Stimulated activated CD8-positive, alpha-beta memory T cell treated with anti-CD3 and anti-CD28 coated beads, Interleukin-15, amount 100 ng/mL, for 24 hours (primary cell): Measurements from ENCODE around the gene PIGH.
"Not testable (repeated sequence)": the region's sequence is repeated elsewhere in the genome, so short reads cannot be mapped to it uniquely, and the experiment has no call there.

Experiments
- DNase-seq: peaks from one replicate; pipeline ENCODE4 v3.0.0-alpha.2; 2020; ENCODE audit warnings: low read depth

The PIGH gene, protein sequence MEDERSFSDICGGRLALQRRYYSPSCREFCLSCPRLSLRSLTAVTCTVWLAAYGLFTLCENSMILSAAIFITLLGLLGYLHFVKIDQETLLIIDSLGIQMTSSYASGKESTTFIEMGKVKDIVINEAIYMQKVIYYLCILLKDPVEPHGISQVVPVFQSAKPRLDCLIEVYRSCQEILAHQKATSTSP

DNA sequence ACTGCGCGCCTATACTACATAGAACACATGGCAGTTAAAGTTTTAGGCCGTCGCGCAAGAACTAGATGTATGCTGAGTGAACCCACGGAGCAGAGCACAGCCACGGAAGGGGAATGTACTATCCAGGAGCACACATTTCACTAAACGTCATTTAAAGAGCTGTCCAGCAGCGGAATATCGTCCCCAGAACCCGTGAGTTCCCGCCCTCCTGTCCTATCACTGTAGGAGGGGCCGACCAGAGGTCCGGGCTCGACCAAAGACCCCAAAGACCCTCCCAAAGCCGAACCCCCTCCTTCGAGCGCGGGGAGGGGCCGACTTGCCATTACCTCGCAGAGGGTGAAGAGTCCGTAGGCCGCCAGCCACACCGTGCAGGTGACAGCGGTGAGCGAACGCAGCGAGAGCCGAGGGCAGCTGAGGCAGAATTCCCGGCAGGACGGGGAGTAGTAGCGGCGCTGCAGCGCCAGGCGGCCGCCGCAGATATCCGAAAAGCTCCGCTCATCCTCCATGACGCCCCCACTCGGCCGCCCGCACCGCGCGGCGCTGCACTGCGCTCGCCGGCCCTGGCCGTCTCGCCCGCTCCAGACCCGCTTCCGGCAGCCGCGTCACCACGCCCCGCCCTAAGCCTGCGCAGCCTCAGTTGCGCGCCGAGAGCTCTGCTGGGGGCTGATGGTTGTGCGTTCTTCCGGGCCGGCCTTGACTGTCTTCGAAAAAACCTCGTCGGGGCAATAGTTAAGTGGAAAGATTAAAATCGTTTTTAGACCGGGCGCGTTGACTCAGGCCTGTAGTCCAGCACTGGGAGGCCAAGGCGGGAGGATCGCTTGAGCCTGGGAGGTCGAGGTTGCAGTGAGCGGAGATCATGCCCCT is at the start of gene PIGH:
Gene PIGH, minus strand, starts transcription at position 571 of the 864 bp plus-strand sequence. Its CDS starts 65 bp downstream, at position 506.
- peak; percentile 89 for DNase-seq

DNA sequence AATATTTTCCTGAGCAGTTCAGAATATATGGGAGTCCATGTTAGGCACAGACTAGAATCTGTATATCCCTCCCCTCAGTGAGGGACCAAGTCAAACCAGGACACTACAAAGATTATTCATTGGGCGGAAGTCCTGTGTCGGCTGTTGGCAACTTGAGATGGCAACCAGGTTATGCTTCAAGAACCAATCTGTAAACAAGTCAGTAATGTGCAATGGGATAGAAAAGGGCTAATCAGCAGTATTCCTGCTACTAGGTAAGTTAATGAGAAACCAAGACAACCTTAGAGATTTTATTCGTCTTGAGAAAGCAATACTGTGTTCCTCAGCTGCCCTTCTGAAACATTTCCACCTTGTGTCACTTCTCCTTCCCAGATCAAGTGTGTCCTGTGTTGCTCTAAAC is 46.1 kb upstream of the PIGH start:
- DNase-seq, result no peak

DNA sequence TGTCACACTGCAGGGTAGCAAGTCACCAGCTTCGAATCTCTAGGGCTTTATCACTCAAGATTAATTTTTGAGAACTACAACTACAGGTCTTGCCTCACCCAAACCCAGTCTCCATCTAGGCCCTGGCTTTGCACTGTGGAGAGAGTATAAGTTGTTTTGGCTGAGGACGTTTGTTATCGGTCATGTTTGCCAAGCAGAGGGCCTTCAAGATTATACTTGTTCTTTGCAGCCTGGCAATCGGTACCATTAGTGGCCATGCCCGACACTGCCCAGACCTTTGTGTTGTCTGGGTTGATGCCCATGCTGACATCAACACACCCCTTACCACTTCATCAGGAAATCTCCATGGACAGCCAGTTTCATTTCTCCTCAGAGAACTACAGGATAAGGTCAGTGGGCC is 45.3 kb upstream of the PIGH start:
- DNase-seq, result no peak

DNA sequence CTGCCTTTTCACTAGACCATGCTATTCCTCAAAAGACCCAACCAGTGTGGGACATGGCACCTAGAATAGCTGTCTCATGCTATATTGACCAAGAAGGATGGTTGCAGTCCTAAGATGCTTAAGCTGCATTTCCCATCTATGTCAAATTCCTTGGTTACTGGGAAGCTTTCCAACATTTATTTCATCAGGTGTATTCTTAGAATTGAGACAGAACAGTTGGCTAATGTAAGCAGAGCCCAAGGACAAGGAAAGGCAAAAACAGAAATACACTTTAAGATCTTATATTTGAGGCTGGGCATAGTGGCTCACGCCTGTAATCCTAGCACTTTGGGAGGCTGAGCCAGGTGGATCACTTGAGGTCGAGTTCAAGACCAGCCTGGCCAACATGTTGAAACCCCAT is 44.4 kb upstream of the PIGH start:
- no peak for DNase-seq

DNA sequence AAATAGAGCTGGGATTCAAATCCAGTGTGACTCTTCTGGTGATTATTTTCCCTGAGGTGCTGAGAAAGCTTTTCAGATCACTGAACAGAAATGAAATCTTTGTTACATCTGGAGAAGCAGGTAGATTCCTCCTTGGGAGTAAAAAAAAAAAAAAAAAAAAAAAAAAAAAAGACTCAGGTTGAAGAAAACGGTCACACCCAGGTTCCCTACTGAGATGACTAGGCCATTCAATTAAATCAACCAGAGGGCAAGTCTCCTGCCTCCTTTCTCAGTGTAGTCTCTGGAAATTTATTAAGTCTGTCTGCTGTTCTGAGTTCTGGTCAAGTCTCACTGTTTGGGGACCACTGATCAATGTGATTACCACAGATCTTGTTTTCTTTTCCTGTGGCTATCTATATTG is 43.6 kb upstream of the PIGH start:
- no peak for DNase-seq

DNA sequence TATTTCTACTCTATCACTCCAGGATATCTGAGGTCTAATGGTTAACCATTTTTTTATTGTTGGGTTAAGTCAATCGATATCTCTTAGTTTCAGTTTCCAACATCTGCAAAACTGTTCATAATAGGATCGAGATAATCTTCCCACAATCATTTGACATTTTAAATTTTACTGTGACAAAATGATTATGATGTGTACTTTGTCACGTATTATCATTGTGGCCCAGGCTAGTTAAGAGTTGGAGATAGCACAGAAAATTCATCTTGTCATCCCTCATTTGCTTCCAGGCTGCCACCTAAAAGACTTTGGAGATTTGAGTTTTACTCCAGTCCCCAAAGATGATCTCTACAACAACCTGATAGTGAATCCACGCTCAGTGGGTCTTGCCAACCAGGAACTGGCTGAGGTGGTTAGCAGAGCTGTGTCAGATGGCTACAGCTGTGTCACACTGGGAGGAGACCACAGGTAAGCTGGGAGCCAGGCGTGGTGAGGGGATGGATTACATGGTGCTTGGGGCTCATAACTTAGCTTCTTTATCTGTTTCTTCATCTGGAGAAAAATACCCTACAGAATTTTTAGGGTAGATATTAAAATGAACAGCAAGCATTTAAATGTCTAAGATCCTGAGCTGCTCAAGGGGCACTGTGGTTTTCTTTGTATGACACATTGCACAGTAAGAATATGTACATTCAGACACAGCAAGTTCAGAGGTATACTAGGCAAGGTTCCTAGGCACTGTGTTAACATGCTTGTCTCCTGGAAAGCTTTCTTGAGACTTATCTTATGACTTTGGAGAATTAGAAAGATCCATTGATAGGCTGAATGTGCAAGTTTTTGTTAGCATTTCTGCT is 42.1 kb upstream of the PIGH start:
- no peak for DNase-seq

DNA sequence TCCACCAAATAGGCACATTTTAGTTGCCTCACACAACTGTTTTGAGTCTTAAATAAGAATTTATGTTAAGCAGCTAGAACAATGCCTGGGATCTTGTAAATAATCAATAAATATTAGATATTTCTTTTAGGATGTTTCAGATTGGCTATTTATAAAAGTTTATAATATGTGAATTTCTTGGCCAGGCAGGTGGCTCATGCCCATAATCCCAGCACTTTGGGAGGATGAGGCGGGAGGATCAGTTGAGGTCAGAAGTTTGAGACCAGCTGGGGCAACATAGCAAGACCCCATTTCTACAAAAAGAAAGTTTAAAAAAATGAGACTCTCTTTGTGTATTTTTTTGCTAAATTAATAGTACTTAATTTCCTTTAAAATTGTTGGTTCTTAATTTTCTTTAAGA is 41.4 kb upstream of the PIGH start:
- DNase-seq, result no peak

DNA sequence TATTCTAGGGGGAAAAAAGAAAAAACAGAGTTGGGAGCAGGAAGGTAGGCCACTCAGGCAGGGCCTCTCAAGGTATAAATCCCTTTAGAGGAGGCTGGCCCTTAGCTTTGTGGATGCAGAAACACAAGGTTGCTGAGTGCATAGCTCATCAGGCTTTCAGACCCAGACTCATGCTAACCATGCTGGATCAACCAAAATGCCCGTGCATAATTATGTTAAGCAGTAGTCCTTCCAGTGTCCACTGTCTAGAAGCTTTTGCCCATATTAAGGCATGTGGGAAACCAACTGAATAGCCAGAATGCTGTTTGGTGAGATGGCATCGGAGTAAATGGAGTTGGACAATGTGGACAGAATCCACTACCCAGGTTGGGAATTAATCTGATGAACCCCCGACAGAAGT is 38.6 kb upstream of the PIGH start:
- DNase-seq, result no peak

DNA sequence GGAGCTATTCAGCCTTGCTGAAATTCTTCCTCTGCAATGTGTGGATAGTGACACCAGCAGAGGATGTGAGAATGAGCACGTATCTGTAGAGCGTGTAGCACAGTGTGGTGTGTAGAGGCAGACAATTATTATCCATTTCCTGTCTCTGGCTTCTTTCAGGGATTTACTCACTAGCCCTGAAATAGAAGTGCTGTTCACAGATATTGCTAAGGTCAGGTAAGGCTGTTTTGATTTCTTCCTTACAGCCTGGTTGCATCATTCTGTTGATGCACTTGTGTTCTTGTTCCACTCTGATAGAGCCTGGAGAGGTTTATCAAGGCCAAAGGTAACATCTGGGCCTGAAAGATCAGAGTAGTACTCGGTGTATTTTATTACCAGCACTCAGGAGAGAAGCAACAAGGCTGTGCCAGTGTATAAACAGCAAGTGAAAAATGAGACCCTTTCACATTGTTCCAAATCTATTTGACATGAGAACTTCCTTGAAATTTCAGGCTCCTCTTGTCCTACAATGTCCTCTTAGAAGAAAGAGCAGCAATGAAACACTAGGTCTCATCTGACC is 36.4 kb upstream of the PIGH start:
- no peak for DNase-seq

DNA sequence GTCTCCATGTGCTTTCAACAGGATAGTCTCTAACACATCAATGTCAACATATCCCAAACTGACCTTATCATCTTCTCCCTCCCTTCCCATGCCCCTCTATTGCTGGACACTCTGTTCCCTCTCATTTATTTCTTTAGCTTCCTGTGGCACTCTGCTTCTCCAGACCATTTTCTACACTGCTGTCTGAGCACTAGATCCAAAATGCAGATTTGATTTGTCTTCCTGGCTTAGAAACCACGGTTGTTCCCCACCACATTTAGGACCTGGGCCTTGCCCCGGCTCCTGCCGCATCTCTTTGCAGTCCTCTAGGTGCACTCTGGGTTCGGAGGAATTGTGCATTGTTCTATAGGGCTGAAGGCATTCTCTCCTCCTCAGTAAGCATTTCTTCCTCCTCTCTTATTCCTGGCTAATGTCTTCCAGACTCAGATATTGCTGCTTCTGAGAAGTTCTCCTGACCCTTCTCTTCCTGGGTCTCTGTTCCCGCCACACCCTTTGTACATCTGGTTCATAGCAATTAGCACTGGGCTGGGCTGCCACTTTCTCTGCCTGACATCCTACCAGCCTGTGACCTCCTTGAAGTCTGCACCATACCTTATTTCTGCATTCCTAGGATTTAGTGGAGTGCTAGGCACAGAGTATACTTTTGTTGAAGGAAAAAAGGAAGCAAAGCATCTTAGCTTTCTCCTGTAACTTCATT is 33.5 kb upstream of the PIGH start:
- no peak for DNase-seq

DNA sequence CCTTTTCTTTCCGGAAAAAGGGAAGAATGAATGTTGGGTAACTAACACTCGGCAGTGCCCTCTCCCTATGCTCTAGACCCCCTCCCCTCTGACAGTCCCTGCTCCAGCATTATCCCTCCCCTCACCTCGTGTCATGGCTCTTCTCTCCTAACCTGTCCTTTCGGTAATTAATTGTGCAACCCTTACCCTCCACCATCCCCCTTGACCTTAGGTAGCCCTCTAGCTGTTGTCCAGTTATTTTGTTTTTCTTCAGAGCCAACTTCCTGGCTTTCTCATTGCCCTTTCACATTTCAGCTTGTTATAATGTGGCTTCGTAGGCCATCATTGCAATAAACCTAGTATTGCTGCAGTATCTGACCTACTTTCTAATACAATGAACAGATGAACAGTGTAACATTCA is 30.9 kb upstream of the PIGH start:
- DNase-seq, result no peak

DNA sequence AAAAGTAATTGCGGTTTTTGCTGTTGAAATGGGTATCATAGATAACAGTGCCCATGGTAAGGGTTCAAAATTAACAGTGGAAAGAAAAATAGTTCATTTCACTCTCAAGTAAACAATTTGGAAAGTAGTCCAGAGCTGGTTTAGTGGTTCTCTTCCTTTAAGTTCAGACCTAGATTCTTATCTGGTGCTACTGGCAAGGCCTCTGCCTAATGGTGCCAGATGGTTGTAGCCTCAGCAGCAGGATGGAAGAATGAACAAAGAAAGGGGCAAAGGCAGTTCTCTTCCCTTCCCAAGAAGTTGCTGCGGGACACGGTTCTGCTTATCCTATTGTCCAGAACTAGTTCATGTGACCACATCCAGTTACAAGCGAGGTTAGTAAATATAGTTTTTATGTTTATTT is 30.1 kb upstream of the PIGH start:
- DNase-seq, result no peak

DNA sequence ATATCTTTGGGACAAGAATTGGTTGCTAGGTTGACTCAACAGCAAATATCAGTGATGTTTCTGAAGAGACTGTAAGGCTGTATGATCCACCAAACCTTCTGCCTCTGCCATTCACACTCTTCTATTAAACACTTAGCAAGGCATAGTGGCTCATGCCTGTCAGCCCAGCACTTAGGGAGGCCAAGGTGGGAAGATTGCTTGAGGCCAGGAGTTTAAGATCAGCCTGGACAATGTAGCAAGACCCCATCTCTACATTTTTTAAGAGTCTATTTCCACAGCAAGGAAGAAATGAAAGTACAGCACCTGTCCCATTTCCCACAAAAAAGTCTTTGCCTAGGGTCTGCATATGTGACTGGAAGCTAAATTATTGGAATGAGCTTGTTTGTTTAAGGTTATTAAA is 27.5 kb upstream of the PIGH start:
- DNase-seq, result no peak

DNA sequence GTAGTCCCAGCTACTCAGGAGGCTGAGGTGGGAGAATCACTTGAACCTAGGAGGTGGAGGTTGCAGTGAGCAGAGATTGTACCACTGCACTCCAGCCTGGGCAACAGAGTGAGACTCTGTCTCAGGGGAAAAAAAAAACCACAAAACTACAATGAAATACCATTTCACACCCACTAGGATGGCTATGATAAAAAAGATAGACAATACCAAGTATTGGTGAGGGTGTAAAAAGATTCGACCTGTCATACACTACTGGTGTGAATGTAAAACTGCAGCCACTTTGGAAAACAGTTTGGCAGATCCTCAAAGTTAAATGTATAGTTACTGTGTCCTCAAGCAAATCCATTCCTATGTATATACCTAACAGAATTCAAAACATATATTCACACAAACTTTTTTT is 26.1 kb upstream of the PIGH start:
- DNase-seq, result not testable (repeated sequence)

DNA sequence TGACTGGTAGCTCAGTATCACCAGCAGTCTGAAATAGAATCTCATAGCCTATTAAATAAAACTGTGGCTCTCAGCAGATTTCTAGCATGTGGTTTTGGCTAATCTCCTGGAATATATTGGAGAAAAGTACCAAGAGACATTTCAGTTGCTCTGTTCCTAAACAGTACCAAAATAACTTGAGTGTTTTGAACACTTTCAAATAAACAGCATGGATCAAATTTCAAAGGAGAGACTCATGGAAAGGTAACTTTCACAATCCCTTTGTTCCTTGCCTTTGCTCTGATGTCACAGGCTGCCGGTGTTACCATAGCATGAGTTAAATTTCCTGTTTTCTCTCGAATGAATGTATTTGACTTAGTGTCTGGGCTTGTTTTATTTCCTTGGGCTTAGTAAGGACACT is 23.0 kb upstream of the PIGH start:
- no peak for DNase-seq

DNA sequence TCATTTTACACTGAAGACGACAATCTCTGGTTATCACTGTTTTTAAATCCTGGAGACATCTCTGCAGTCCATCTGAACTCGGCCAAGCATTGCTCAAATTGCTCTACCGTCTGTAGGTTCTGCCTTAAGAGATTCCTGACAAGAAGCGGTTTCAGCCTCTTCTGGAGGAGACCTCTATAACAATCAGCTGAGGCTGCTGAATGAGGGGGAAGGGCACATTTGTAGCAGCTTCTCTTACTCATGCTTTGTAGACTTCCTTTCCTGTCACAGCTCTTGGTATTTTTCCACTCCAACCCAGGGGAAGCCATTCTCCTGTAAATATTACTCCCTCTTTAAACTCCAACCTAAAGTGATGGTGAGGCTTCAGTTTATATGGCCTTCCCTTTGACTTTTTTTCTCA is 22.6 kb upstream of the PIGH start:
- DNase-seq, result no peak

DNA sequence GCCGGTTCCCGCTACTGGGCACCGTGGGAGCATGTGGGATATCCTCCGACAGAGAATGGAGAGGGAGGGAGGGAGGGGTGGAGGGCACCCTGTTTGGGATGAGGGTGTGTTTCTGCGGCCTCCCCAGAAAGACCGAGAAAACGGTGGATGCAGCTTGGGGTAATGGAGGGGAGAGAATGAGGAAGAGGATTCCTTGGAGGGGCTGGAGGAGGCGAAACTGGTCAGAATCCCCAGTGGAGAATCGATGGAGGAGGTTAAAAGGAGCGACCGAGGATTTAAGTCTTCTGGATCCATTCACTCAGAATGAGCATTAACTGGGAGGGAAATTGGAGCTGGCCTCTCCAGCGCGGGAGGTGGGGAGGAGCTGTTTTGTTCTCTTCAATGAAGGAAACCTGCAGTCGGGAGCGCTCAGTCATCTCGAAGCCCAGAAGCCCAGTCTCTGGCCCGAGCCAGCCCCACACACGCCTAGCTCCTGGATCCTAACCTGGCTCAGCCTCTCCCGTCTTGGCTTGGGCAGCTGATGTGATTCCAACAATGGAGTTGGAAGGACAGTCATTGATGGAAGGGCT is 20.2 kb upstream of the PIGH start:
- no peak for DNase-seq

DNA sequence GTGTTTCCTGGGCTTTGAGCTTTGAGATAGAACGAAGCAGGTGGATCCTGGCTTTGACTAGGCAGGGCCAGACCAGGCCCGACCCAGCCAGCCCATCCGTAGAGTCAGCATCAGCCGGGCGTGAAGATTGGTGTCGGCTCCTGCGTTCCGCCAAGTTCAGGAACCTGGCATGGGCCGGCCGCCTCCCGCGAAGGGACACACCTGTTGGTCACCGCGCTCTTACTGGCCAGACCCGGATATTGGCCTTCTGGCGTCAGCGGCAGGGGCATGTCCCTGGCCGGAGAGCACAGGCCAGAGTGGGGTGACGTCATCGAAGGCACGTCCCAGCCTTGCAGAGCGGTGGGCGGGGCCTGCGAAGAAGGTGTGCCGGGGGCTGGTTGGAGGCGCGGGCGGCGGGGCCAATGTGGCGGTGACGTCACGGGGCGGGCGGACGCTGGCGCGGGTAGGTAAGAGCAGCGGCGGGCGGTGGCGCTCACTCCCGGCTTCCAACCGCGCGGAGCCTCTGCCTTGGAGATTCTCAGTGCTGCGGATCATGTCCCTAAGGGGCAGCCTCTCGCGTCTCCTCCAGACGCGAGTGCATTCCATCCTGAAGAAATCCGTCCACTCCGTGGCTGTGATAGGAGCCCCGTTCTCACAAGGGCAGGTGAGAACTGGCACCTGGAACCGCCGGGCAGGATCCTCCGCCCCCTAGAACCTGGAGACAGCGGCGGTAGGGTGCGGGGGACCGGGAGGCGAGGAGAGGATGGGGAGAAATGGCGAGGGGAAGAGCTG is 19.6 kb upstream of the PIGH start, which contains the start of gene ARG2:
Gene ARG2, plus strand, starts transcription at position 475 of the 771 bp plus-strand sequence. Its CDS starts 58 bp downstream, at position 533.
- peak; percentile 89 for DNase-seq

DNA sequence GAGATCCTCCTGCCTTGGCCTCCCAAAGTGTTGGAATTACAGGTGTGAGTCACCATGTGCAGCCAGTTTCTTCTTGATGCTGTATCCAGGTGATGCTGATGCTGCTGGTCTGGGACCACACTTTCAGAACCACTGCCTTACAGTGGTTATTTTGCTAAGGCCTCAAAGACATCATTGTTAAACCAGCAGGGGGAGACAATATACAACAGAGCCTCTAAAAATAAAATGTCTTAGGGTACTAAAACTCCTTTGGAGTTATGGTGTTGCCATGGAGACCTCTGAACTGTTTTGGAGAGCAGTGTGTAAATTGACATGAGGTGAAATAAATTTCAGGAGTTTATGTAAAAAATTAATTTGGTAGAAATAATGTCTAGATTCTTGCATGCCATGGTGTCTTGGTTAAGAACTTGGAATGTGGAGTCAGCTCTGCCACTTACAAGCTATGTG is 18.6 kb upstream of the PIGH start:
- no peak for DNase-seq

DNA sequence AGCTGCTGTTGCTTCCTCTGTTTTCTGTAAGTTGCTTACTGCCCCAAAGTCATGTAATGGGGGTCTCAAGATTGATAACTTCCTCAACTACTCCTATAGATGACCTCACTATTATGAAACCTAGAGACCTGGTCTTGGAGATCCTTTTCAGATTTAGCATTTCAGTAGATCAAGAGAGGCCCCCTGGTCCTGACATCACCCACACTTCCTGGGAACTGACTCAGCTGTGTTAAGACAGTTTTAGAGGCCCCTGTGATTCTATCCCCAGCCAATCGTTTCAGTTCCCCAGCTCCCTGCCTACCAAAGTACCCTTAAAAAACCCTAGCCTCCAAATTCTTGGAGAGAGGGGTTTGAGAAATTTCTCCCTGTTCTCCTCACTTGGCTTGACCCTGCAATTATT is 10.4 kb upstream of the PIGH start:
- no peak for DNase-seq
